Astrocyte (in vitro differentiated cells and primary cell): ENCODE measurements around the gene ITPRID1. TPM values are rescaled to one million over a fixed set of nuclear protein-coding genes. Genes with fewer than 3 reads are reported as not detected.

ENCODE experiments used
- DNase-seq: peaks from one replicate; pipeline ENCODE4 v3.0.0-alpha.2; 2010; ENCODE audit warnings: low read depth
- FAIRE-seq: peaks from 2 replicates; lab custom pipeline; 2011; peaks lifted over from hg19 to GRCh38; lab: Jason Lieb, UNC
- H2AFZ ChIP-seq: 2 replicates; pipeline ENCODE4 v1.6.0; 2012; ENCODE audit warnings: low read depth, low read length, inconsistent platforms
- H3K27ac ChIP-seq: 2 replicates; pipeline ENCODE4 v1.5.1; 2011; ENCODE audit warnings: low read depth, low read length, inconsistent platforms
- H3K27me3 ChIP-seq: 2 replicates; pipeline ENCODE4 v1.6.0; 2011; ENCODE audit warnings: low read length, inconsistent platforms; ENCODE audit not compliant: insufficient read depth
- H3K36me3 ChIP-seq: 2 replicates; pipeline ENCODE4 v1.5.1; 2011; ENCODE audit warnings: low read length, inconsistent platforms; ENCODE audit not compliant: insufficient read depth
- H3K4me1 ChIP-seq: 2 replicates; pipeline ENCODE4 v1.5.1; 2011; ENCODE audit warnings: low read length, inconsistent platforms; ENCODE audit not compliant: insufficient read depth
- H3K4me2 ChIP-seq: 2 replicates; pipeline ENCODE4 v1.6.0; 2012; ENCODE audit warnings: low read length, inconsistent platforms
- H3K4me3 ChIP-seq: 2 replicates; pipeline ENCODE4 v1.5.1; 2011; ENCODE audit warnings: low read depth, mild to moderate bottlenecking, low read length, inconsistent platforms; ENCODE audit not compliant: insufficient read depth
- H3K79me2 ChIP-seq: 2 replicates; pipeline ENCODE4 v1.6.0; 2012; ENCODE audit warnings: mild to moderate bottlenecking, low read length, inconsistent platforms; ENCODE audit not compliant: insufficient read depth
- H3K9ac ChIP-seq: 2 replicates; pipeline ENCODE4 v1.6.0; 2012; ENCODE audit warnings: mild to moderate bottlenecking, low read length, inconsistent platforms
- H3K9me3 ChIP-seq: 2 replicates; pipeline ENCODE4 v1.5.1; 2012; ENCODE audit warnings: low read depth, mild to moderate bottlenecking, low read length, inconsistent platforms; ENCODE audit not compliant: insufficient read depth
- H4K20me1 ChIP-seq: 2 replicates; pipeline ENCODE4 v1.6.0; 2012; ENCODE audit warnings: low read length, inconsistent platforms; ENCODE audit not compliant: insufficient read depth
- H3K27ac Mint-ChIP-seq: one replicate; pipeline ENCODE4 v1.8.0; 2021; ENCODE audit warnings: mild to moderate bottlenecking, mixed read lengths; ENCODE audit not compliant: unreplicated experiment
- H3K27me3 Mint-ChIP-seq: one replicate; pipeline ENCODE4 v1.8.0; 2021; ENCODE audit warnings: low read depth, mixed read lengths; ENCODE audit not compliant: unreplicated experiment
- H3K36me3 Mint-ChIP-seq: one replicate; pipeline ENCODE4 v1.8.0; 2021; ENCODE audit warnings: low read depth, mixed read lengths; ENCODE audit not compliant: unreplicated experiment
- H3K4me1 Mint-ChIP-seq: one replicate; pipeline ENCODE4 v1.8.0; 2021; ENCODE audit warnings: low read depth, mixed read lengths; ENCODE audit not compliant: unreplicated experiment
- H3K4me3 Mint-ChIP-seq: one replicate; pipeline ENCODE4 v1.8.0; 2021; ENCODE audit warnings: mild to moderate bottlenecking, moderate library complexity, mixed read lengths; ENCODE audit not compliant: unreplicated experiment
- H3K9me3 Mint-ChIP-seq: one replicate; pipeline ENCODE4 v1.8.0; 2021; ENCODE audit warnings: mild to moderate bottlenecking, mixed read lengths; ENCODE audit not compliant: unreplicated experiment
- EZH2 ChIP-seq: IDR thresholded peaks from 2 replicates; pipeline ENCODE4 v1.6.1; 2012; ENCODE audit warnings: mild to moderate bottlenecking, low read length, inconsistent platforms; ENCODE audit not compliant: insufficient read depth
- total RNA-seq: library from RNA; stranded (reverse); gene quantifications from 2 replicates; pipeline ENCODE4 v1.2.1, GENCODE V29; 2021
- TF ChIP-seq, protein P1 (sequence below): IDR thresholded peaks from 2 replicates; pipeline ENCODE4 v1.5.1; 2011; ENCODE audit warnings: low read depth, mild to moderate bottlenecking, inconsistent platforms, low read length, moderate library complexity; ENCODE audit not compliant: insufficient read depth

The ITPRID1 gene
- total RNA-seq, 1 donor from 2014 or later: not detected

DNA sequence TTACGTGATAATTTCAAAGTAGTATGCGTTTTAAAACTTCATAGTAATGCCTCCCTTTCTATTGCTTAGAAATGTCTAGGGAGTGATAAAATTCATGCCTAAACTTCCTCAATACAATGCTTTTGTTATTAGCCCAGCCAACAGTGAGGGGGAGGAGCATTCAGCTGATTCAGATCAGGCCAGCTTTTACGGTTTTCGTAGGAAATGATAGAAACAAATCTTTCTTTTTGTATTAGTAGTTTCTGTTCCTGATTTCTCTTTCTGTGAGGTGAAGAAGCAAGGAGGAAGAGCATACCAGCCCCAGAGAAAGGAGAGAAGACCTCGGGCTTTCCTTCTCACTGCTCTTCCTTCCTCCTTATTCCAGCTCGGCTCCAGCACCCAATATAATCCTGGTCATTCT, 35.2 kb upstream of the ITPRID1 start:
- Mint-ChIP-seq H3K36me3 (no peaks in the 10 kb centered on the region), H3K4me3 (no peak overlapping the region), H3K27ac (no peak overlapping the region), H3K4me1 (peaks cover 21% of the 10 kb centered on the region), H3K27me3 (no peaks in the 10 kb centered on the region), H3K9me3 (no peaks in the 10 kb centered on the region)
- Histone ChIP-seq H2AFZ (no peak overlapping the region), H3K36me3 (no peaks in the 10 kb centered on the region), H3K27ac (no peak overlapping the region), H3K9me3 (no peaks in the 10 kb centered on the region), H3K4me3 (no peak overlapping the region), H3K4me1 (no peaks in the 10 kb centered on the region), H3K9ac (no peak overlapping the region), H4K20me1 (no peaks in the 10 kb centered on the region), H3K79me2 (no peaks in the 10 kb centered on the region), H3K4me2 (no peak overlapping the region), H3K27me3 (no peaks in the 10 kb centered on the region)
- DNase-seq (no peak), FAIRE-seq (no peak)
- no peak for TF ChIP-seq EZH2
- TF ChIP-seq, protein P1, sequence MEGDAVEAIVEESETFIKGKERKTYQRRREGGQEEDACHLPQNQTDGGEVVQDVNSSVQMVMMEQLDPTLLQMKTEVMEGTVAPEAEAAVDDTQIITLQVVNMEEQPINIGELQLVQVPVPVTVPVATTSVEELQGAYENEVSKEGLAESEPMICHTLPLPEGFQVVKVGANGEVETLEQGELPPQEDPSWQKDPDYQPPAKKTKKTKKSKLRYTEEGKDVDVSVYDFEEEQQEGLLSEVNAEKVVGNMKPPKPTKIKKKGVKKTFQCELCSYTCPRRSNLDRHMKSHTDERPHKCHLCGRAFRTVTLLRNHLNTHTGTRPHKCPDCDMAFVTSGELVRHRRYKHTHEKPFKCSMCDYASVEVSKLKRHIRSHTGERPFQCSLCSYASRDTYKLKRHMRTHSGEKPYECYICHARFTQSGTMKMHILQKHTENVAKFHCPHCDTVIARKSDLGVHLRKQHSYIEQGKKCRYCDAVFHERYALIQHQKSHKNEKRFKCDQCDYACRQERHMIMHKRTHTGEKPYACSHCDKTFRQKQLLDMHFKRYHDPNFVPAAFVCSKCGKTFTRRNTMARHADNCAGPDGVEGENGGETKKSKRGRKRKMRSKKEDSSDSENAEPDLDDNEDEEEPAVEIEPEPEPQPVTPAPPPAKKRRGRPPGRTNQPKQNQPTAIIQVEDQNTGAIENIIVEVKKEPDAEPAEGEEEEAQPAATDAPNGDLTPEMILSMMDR: no peak

DNA sequence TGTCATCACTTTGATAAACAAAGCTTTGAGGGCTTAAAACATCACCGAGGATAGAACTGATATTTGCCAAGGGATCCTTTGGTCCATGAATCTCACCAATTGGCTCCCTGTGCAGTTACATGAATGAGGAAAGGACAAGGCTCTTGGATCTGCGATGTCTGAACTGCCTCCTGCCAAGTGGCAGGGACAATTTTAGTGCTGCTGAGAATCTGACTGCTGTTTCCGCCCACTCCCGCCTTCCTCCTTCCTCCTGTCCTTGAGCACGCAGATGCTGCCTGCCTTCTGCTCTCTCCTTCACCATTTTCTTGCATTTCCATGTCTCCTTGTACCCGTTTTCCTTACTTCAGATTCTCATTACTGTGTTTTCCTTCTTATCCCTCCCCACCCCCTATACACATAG, 26.8 kb upstream of the ITPRID1 start:
- no peak overlapping the region for H3K27ac ChIP-seq
- no peaks in the 10 kb centered on the region for H3K9me3 ChIP-seq
- no peak overlapping the region for H2AFZ ChIP-seq
- Mint-ChIP-seq H3K4me3 (no peak overlapping the region), H3K27me3 (no peaks in the 10 kb centered on the region), H3K4me1 (peaks cover 13% of the 10 kb centered on the region), H3K36me3 (no peaks in the 10 kb centered on the region), H3K27ac (no peak overlapping the region), H3K9me3 (peaks cover 2% of the 10 kb centered on the region)
- H3K27me3 ChIP-seq: no peaks in the 10 kb centered on the region
- no peaks in the 10 kb centered on the region for H3K36me3 ChIP-seq
- DNase-seq (no peak), FAIRE-seq (no peak)
- H3K9ac ChIP-seq: no peak overlapping the region
- no peaks in the 10 kb centered on the region for H4K20me1 ChIP-seq
- TF ChIP-seq EZH2: no peak
- TF ChIP-seq, protein P1: no peak
- no peak overlapping the region for H3K4me2 ChIP-seq
- no peaks in the 10 kb centered on the region for H3K79me2 ChIP-seq
- H3K4me1 ChIP-seq: no peaks in the 10 kb centered on the region
- no peak overlapping the region for H3K4me3 ChIP-seq

DNA sequence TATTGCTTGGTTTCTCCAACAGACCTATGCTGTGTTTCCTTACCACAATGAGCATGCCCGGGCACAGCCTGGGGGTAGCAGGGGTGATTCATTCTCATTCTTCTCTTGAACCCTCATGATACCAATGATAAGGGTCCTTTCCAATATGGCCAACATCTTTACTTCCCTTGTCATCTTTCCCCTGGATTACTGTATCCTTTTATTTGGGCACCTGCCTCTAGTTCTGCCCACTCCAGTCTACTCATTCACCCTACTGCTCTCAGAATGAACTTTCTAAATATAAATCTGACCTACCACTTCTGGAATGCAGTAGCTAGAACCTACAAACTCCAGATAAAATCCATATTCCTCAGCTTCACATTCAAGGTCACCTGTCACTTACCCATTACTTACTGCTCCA, 26.4 kb upstream of the ITPRID1 start:
- Mint-ChIP-seq H3K27ac (no peak overlapping the region), H3K4me3 (no peak overlapping the region), H3K9me3 (peaks cover 2% of the 10 kb centered on the region), H3K36me3 (no peaks in the 10 kb centered on the region), H3K4me1 (peaks cover 13% of the 10 kb centered on the region), H3K27me3 (no peaks in the 10 kb centered on the region)
- Histone ChIP-seq H3K36me3 (no peaks in the 10 kb centered on the region), H3K4me1 (no peaks in the 10 kb centered on the region), H4K20me1 (no peaks in the 10 kb centered on the region), H3K27ac (no peak overlapping the region), H3K9ac (no peak overlapping the region), H3K9me3 (no peaks in the 10 kb centered on the region), H3K79me2 (no peaks in the 10 kb centered on the region), H3K27me3 (no peaks in the 10 kb centered on the region), H2AFZ (no peak overlapping the region), H3K4me2 (no peak overlapping the region), H3K4me3 (no peak overlapping the region)
- TF ChIP-seq EZH2: no peak
- TF ChIP-seq, protein P1: no peak
- DNase-seq (no peak), FAIRE-seq (no peak)
